Activated T-cell treated with anti-CD3 and anti-CD28 coated beads, Interleukin-2, amount 50 U/mL, for 24 hours (primary cell): Measurements from ENCODE around the gene SMARCA4.
A peak's percentile ranks its signal among the peaks of the same experiment; 100 is the strongest.

Experiments used
- DNase-seq: peaks from one replicate; pipeline ENCODE4 v3.0.0-alpha.2; 2020
- H3K27ac Mint-ChIP-seq: 2 replicates; pipeline ENCODE4 v1.8.0; 2020; ENCODE audit warnings: mild to moderate bottlenecking, mixed read lengths
- H3K27me3 Mint-ChIP-seq: 2 replicates; pipeline ENCODE4 v1.8.0; 2020; ENCODE audit warnings: mixed read lengths
- H3K36me3 Mint-ChIP-seq: 2 replicates; pipeline ENCODE4 v1.8.0; 2020; ENCODE audit warnings: low read depth, mixed read lengths
- H3K4me1 Mint-ChIP-seq: 2 replicates; pipeline ENCODE4 v1.8.0; 2020; ENCODE audit warnings: low read depth, mixed read lengths
- H3K4me3 Mint-ChIP-seq: 2 replicates; pipeline ENCODE4 v1.8.0; 2020; ENCODE audit warnings: mild to moderate bottlenecking, moderate library complexity, mixed read lengths
- H3K9me3 Mint-ChIP-seq: 2 replicates; pipeline ENCODE4 v1.8.0; 2020; ENCODE audit warnings: mixed read lengths

SMARCA4 gene

GRCh38 chr19:10960314-10961072, at the start of gene SMARCA4:
SMARCA4 (plus strand) TSS chr19:10961030; CDS start chr19:10984152, 23,122 bp downstream.
- Mint-ChIP-seq H3K9me3 (no peaks in the 10 kb centered on the region), H3K4me3 (peak within 1 kb of the TSS; percentile 89), H3K27me3 (no peaks in the 10 kb centered on the region), H3K4me1 (peaks cover 44% of the 10 kb centered on the region), H3K27ac (peak within 1 kb of the TSS; percentile 93), H3K36me3 (peaks cover 24% of the 10 kb centered on the region)
- peak; percentile 98 for DNase-seq

GRCh38 chr19:10911579-10912363, 49.1 kb upstream of the SMARCA4 start:
- Mint-ChIP-seq H3K27ac (no peak overlapping the region), H3K27me3 (no peaks in the 10 kb centered on the region), H3K4me3 (no peak overlapping the region), H3K36me3 (peaks cover 80% of the 10 kb centered on the region), H3K9me3 (no peaks in the 10 kb centered on the region), H3K4me1 (no peaks in the 10 kb centered on the region)
- DNase-seq: no peak

GRCh38 chr19:10912619-10913018, 48.2 kb upstream of the SMARCA4 start:
- no peak for DNase-seq
- Mint-ChIP-seq H3K27ac (no peak overlapping the region), H3K36me3 (peaks cover 77% of the 10 kb centered on the region), H3K9me3 (no peaks in the 10 kb centered on the region), H3K4me3 (no peak overlapping the region), H3K4me1 (no peaks in the 10 kb centered on the region), H3K27me3 (no peaks in the 10 kb centered on the region)

- Mint-ChIP-seq H3K36me3 (peaks cover 76% of the 10 kb centered on the region), H3K27ac (no peak overlapping the region), H3K27me3 (no peaks in the 10 kb centered on the region)
Observed at GRCh38 chr19:10913716-10914340, 47.0 kb upstream of the SMARCA4 start.

GRCh38 chr19:10915130-10916091, 45.4 kb upstream of the SMARCA4 start:
- Mint-ChIP-seq H3K36me3 (peaks cover 78% of the 10 kb centered on the region), H3K27ac (no peak overlapping the region)
- DNase-seq: no peak

More at GRCh38 chr19:10913716-10914340, 47.0 kb upstream of the SMARCA4 start:
- no peak for DNase-seq
- Mint-ChIP-seq H3K9me3 (no peaks in the 10 kb centered on the region), H3K4me3 (no peak overlapping the region), H3K4me1 (no peaks in the 10 kb centered on the region)

GRCh38 chr19:10916602-10917001, 44.2 kb upstream of the SMARCA4 start:
- Mint-ChIP-seq H3K27me3 (no peaks in the 10 kb centered on the region), H3K4me1 (no peaks in the 10 kb centered on the region), H3K27ac (no peak overlapping the region), H3K36me3 (peaks cover 82% of the 10 kb centered on the region), H3K9me3 (no peaks in the 10 kb centered on the region), H3K4me3 (no peak overlapping the region)
- no peak for DNase-seq

More at GRCh38 chr19:10915130-10916091, 45.4 kb upstream of the SMARCA4 start:
- no peaks in the 10 kb centered on the region for H3K9me3 Mint-ChIP-seq
- no peaks in the 10 kb centered on the region for H3K27me3 Mint-ChIP-seq
- no peak overlapping the region for H3K4me3 Mint-ChIP-seq
- no peaks in the 10 kb centered on the region for H3K4me1 Mint-ChIP-seq

GRCh38 chr19:10918359-10918758, 42.5 kb upstream of the SMARCA4 start:
- Mint-ChIP-seq H3K27ac (no peak overlapping the region), H3K27me3 (no peaks in the 10 kb centered on the region), H3K4me1 (no peaks in the 10 kb centered on the region), H3K4me3 (no peak overlapping the region), H3K36me3 (peaks cover 80% of the 10 kb centered on the region), H3K9me3 (no peaks in the 10 kb centered on the region)
- DNase-seq: no peak

- H3K36me3 Mint-ChIP-seq: peaks cover 79% of the 10 kb centered on the region
- peak overlapping the region; percentile 68 for H3K27ac Mint-ChIP-seq
- DNase-seq: no peak
- no peaks in the 10 kb centered on the region for H3K9me3 Mint-ChIP-seq
- no peak overlapping the region for H3K4me3 Mint-ChIP-seq
- H3K27me3 Mint-ChIP-seq: no peaks in the 10 kb centered on the region
- H3K4me1 Mint-ChIP-seq: no peaks in the 10 kb centered on the region
Observed at GRCh38 chr19:10919352-10920287, 41.2 kb upstream of the SMARCA4 start.

- no peaks in the 10 kb centered on the region for H3K27me3 Mint-ChIP-seq
- peaks cover 80% of the 10 kb centered on the region for H3K36me3 Mint-ChIP-seq
- no peak overlapping the region for H3K4me3 Mint-ChIP-seq
- no peaks in the 10 kb centered on the region for H3K9me3 Mint-ChIP-seq
- DNase-seq: no peak
- peak overlapping the region; percentile 68 for H3K27ac Mint-ChIP-seq
- H3K4me1 Mint-ChIP-seq: no peaks in the 10 kb centered on the region
Observed at GRCh38 chr19:10920288-10920655, 40.6 kb upstream of the SMARCA4 start.

- H3K4me3 Mint-ChIP-seq: no peak overlapping the region
- peaks cover 79% of the 10 kb centered on the region for H3K36me3 Mint-ChIP-seq
- no peak overlapping the region for H3K27ac Mint-ChIP-seq
- DNase-seq: no peak
- H3K4me1 Mint-ChIP-seq: no peaks in the 10 kb centered on the region
- H3K9me3 Mint-ChIP-seq: no peaks in the 10 kb centered on the region
- no peaks in the 10 kb centered on the region for H3K27me3 Mint-ChIP-seq
Observed at GRCh38 chr19:10920781-10921180, 40.0 kb upstream of the SMARCA4 start.

GRCh38 chr19:10921199-10921909, 39.5 kb upstream of the SMARCA4 start:
- no peaks in the 10 kb centered on the region for H3K4me1 Mint-ChIP-seq
- no peak overlapping the region for H3K27ac Mint-ChIP-seq
- no peak for DNase-seq

GRCh38 chr19:10921910-10922637, 38.8 kb upstream of the SMARCA4 start:
- H3K4me1 Mint-ChIP-seq: peaks cover under 1% of the 10 kb centered on the region
- H3K36me3 Mint-ChIP-seq: peaks cover 70% of the 10 kb centered on the region
- no peak overlapping the region for H3K4me3 Mint-ChIP-seq
- DNase-seq: no peak
- no peaks in the 10 kb centered on the region for H3K27me3 Mint-ChIP-seq
- H3K9me3 Mint-ChIP-seq: no peaks in the 10 kb centered on the region
- no peak overlapping the region for H3K27ac Mint-ChIP-seq

More at GRCh38 chr19:10921199-10921909, 39.5 kb upstream of the SMARCA4 start:
- peaks cover 74% of the 10 kb centered on the region for H3K36me3 Mint-ChIP-seq
- H3K9me3 Mint-ChIP-seq: no peaks in the 10 kb centered on the region
- no peaks in the 10 kb centered on the region for H3K27me3 Mint-ChIP-seq
- H3K4me3 Mint-ChIP-seq: no peak overlapping the region
